GM23248 (cell line): ENCODE results near the gene ACTL8.

Experiments used
- EZH2 ChIP-seq: fragments of 200-600 bp; sonication (generic); IDR thresholded peaks from 2 replicates; pipeline ENCODE4 v1.6.1; 2018; ENCODE audit warnings: antibody characterized with exemption, mild to moderate bottlenecking; ENCODE audit not compliant: insufficient read depth, poor library complexity, severe bottlenecking
- EZH2phosphoT487 ChIP-seq: fragments of 200-600 bp; sonication (generic); IDR thresholded peaks from 2 replicates; pipeline ENCODE4 v1.6.1; 2018; ENCODE audit warnings: antibody characterized with exemption, moderate library complexity, mild to moderate bottlenecking, low read depth; ENCODE audit not compliant: insufficient read depth

- no peak for TF ChIP-seq EZH2
- no peak for TF ChIP-seq EZH2phosphoT487
Measured at GRCh38 chr1:17798799-17799382, 43.8 kb downstream of the ACTL8 start.
